CD4-positive, alpha-beta T cell treated with Interleukin-1 beta for 1 hour (primary cell): ENCODE results near the gene WFDC10B.
"Not testable (repeated sequence)": the region's sequence is repeated elsewhere in the genome, so short reads cannot be mapped to it uniquely, and the experiment has no call there.

Source experiments
- DNase-seq, 2 donors: peaks; one replicate each; pipeline ENCODE4 v3.0.0-alpha.2; 2020 to 2022

The WFDC10B gene

GRCh38 chr20:45704969-45705637 lies at the start of gene WFDC10B:
TSS of gene WFDC10B (minus strand) at chr20:45705019. CDS start at chr20:45685992, 19,027 bp downstream.
- DNase-seq = no peak

- no peak for DNase-seq
Observed at GRCh38 chr20:45752746-45753145, 47.9 kb upstream of the WFDC10B start.

- no peak for DNase-seq
Observed at GRCh38 chr20:45751721-45752120, 46.9 kb upstream of the WFDC10B start.

GRCh38 chr20:45745015-45745414 lies 40.2 kb upstream of the WFDC10B start:
- DNase-seq = no peak

GRCh38 chr20:45742596-45742995 lies 37.8 kb upstream of the WFDC10B start:
- no peak for DNase-seq

GRCh38 chr20:45735988-45736387 lies 31.2 kb upstream of the WFDC10B start:
- DNase-seq = no peak

- no peak for DNase-seq
Observed at GRCh38 chr20:45735552-45735951, 30.7 kb upstream of the WFDC10B start.

- no peak for DNase-seq
Observed at GRCh38 chr20:45732199-45732598, 27.4 kb upstream of the WFDC10B start.

- no peak for DNase-seq
Observed at GRCh38 chr20:45727044-45727443, 22.2 kb upstream of the WFDC10B start.

GRCh38 chr20:45725134-45725533 lies 20.3 kb upstream of the WFDC10B start:
- DNase-seq = no peak

GRCh38 chr20:45722047-45722446 lies 17.2 kb upstream of the WFDC10B start, which contains the start of gene SPINT4:
TSS of gene SPINT4 (plus strand) at chr20:45722347. CDS start at chr20:45722368, 21 bp downstream.
- no peak for DNase-seq

GRCh38 chr20:45716141-45716688 lies 11.4 kb upstream of the WFDC10B start:
- not testable (repeated sequence) for DNase-seq

GRCh38 chr20:45701873-45702272 lies 2.9 kb downstream of the WFDC10B start, which contains the start of gene WFDC13:
TSS of gene WFDC13 (plus strand) at chr20:45702038. CDS start at chr20:45702124, 86 bp downstream.
- DNase-seq = no peak

- DNase-seq = no peak
Observed at GRCh38 chr20:45701104-45701503, 3.7 kb downstream of the WFDC10B start.

GRCh38 chr20:45695496-45695895 lies 9.3 kb downstream of the WFDC10B start:
- no peak for DNase-seq

- not testable (repeated sequence) for DNase-seq
Observed at GRCh38 chr20:45693346-45693745, 11.5 kb downstream of the WFDC10B start.

GRCh38 chr20:45685896-45686295 lies 18.9 kb downstream of the WFDC10B start:
- no peak for DNase-seq

- DNase-seq = no peak
Observed at GRCh38 chr20:45679650-45680049, 25.2 kb downstream of the WFDC10B start.

GRCh38 chr20:45672765-45673164 lies 32.1 kb downstream of the WFDC10B start:
- DNase-seq = no peak

GRCh38 chr20:45670139-45670538 lies 34.7 kb downstream of the WFDC10B start, which contains the start of gene WFDC11:
TSS of gene WFDC11 (minus strand) at chr20:45670239. CDS start at chr20:45650600, 19,639 bp downstream.
- no peak for DNase-seq

GRCh38 chr20:45657038-45657437 lies 47.8 kb downstream of the WFDC10B start:
- DNase-seq = not testable (repeated sequence)

GRCh38 chr20:45651726-45652125 lies 53.1 kb downstream of the WFDC10B start:
- DNase-seq = not testable (repeated sequence)

GRCh38 chr20:45649312-45649863 lies 55.4 kb downstream of the WFDC10B start:
- no peak for DNase-seq

GRCh38 chr20:45647441-45648050 lies 57.3 kb downstream of the WFDC10B start:
- DNase-seq = no peak
